PC-9 (cell line): ENCODE measurements around the gene ATP2B2.

ENCODE experiments used
- CTCF ChIP-seq: fragments of 200-600 bp; sonication (generic); conservative IDR thresholded peaks from 2 replicates; pipeline ENCODE4 v1.6.1; 2017; ENCODE audit warnings: mixed run types, antibody characterized with exemption, mild to moderate bottlenecking, moderate library complexity
- EZH2 ChIP-seq: fragments of 200-600 bp; sonication (generic); IDR thresholded peaks from 2 replicates; pipeline ENCODE4 v1.8.0; 2017; ENCODE audit warnings: antibody characterized with exemption, low read depth

GRCh38 chr3:10437272-10437994 lies 68.0 kb downstream of the ATP2B2 start:
- TF ChIP-seq EZH2 (no peak), CTCF (no peak)
